Caki2 (cell line): ENCODE measurements around the gene TSPAN15. TPM values are rescaled to one million over a fixed set of nuclear protein-coding genes. Genes with fewer than 3 reads are reported as not detected.

Experiments
- DNase-seq: peaks from one replicate; pipeline ENCODE4 v3.0.0-alpha.2; 2015; ENCODE audit warnings: low read depth
- in situ Hi-C: cut with HindIII; loops from 2 replicates; pipeline ENCODE4 v1.10.0; 2016; ENCODE audit warnings: low sequenced_read_pairs, low pct_unique_long_range_greater_than_20kb, mixed read lengths
- total RNA-seq: library from RNA; depleted of rRNA; stranded (reverse); fragments of >200 nt; shearing (Covaris generic); gene quantifications from 2 replicates; pipeline ENCODE4 v1.2.3, GENCODE V29; 2014; ENCODE audit warnings: low replicate concordance

TSPAN15 gene
- total RNA-seq, 1 experiment from 2014 or later = 51.0 TPM

GRCh38 chr10:69492091-69492745 is 41.0 kb downstream of the TSPAN15 start:
- in situ Hi-C loops = no loop called here
- no peak for DNase-seq

DNA sequence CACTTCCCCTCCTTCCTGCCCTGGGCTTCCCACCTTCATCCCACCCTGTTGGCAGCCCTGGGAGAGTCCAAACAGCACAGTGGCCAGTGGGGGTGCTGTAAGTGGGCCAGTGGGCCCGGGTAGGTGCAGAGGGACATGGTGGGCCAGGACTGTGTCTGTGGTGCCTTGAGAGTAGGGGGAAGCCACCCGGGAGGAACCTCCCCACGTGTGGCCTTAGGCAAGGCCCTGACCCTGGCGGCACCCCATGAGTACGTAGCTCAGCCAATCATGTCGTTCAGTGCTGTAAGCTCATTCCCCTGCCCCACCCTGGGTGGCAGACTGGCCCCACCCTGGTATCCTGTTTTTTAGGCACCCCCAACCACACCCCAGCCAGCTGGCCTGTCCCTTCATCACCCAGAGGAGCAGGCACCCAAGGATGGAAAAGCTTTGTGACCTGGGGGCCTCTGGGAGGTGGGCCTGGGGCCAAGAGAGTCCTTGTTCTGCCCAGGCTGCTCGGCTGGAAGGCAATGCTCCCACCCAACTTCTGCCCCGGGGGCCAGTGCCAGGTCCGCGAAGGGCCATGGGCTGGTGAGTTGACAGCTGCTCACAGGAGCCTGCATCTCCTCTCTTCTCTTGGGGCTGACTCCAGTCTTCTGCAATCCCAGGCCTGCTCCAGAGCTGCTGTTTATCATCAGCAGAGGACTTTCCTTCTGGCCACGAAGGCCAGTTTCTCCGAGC is 41.6 kb downstream of the TSPAN15 start:
- in situ Hi-C loops = no loop called here
- no peak for DNase-seq

DNA sequence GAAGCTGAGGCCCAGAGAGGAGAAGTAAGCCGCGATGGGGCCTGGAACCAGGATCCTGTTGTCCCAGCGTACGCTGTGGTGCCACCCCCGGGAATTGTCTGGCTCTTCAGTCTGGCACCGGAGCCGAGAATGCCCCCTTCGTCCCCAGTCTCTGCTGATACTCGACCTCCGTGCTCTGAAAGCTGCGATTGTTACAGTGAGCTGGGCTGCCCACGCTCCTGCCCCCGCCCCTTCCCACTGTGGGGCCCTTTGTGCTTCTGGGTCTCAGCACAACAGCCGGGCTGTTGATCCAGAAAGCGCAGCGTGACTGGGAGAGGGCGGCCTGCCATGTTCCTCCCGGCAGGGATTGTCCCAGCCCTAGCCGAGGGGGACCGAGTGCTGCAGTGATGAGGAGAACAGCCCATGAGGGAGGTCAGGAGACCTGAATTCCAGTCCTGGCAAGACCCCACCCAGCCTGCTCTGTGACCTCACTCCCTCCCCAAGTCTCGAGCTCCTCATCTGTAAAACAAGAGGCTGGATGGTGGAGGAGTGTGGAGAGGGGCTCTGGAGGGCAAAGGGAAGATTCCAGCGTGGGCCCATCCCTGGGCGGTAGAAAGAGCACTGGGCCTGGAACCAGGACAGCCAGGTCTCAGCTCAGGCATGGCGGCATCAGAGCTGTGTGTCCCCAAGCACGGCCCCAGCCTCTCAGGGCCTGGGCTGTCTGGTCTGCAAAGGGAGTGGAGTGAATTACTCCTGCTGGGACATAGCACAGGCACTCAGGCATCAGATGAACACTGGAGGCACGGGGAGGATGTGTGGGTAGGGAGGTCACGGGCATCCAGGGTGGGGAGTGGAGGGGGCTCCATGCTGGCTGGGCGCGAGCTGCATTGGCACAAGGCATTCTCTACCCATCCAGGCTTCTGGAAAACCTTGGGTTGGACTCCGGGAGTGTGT is 43.6 kb downstream of the TSPAN15 start:
- in situ Hi-C loops = no loop called here

GRCh38 chr10:69495666-69496065 is 44.4 kb downstream of the TSPAN15 start:
- no peak for DNase-seq
- in situ Hi-C loops = no loop called here

More for the DNA sequence above, 43.6 kb downstream of the TSPAN15 start:
- no peak for DNase-seq

GRCh38 chr10:69496352-69497230 is 45.3 kb downstream of the TSPAN15 start:
- no peak for DNase-seq
- in situ Hi-C loops = no loop called here

- in situ Hi-C loops = no loop called here
- DNase-seq = no peak
Observed at GRCh38 chr10:69497231-69497561, 45.9 kb downstream of the TSPAN15 start.

DNA sequence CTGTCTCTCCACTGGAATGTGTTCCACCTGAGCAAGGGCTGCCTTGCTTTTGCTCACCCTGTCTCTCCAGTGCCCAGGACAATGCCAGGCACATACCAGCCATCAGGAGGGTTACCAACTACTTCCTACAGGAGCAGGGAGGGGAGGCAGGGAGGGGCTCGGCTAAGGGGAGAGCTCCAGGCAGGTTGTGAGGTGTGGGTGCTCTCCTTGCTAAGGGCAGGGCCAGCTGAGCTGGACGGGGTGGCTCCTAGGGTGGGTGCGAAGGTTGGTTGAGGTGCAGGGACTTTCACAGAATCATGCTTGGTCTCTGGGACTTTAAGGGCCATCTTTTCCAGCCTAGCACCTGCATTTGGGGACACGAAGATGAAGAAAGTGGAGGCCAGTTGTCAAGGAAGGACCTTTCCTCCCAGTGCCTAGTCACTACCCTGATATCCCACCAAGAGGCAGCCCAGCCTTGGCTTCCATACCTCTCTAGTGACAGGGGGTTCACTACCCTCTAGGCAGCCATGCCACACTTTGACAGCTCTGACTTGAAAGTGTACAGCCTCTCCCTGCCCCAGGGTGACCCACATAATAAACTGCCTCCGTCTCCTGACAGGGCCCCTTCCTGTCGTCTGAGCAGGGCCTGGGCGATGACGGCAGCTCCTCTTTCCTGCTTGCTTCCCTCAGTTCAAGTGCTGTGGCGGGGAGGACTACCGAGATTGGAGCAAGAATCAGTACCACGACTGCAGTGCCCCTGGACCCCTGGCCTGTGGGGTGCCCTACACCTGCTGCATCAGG is 46.5 kb downstream of the TSPAN15 start:
- DNase-seq = no peak
- in situ Hi-C loops = no loop called here

DNA sequence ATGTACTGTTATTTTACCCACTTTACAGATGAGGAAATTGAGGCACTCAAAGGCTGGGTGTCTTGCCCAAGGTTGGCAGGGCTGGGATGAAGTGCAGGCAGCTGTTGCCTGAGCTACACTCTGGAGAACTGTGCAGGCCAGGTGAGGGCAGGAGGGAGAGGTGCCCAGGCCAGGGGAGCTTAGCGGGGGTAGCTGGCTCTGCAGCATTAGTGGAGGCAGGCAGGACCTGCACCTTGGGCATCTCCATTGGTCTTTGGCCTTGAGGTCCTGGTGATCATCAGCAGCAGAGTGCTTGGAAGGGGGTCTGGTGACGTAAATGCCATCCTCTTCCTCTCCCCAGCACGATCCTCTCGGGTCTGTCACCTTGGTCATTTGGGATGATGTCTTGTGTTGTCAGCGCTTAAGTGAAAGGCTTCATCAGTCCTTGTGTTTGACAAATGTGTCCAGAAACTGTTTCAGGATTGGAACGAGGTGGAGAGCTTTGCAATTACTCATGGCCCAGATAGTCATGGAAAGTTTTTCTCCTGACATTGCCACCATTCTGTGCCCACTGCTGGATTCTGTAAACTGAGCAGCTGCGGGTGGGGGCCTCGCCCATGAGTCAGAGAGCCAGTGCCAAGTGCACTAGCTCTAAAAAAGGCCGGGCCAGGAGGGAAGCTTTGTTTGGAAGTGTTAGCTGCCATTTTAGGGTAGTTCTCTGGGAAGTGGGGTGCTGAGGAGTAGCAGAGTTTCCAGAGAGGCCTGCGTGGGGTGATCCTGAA is 47.6 kb downstream of the TSPAN15 start:
- in situ Hi-C loops = no loop called here
- no peak for DNase-seq

DNA sequence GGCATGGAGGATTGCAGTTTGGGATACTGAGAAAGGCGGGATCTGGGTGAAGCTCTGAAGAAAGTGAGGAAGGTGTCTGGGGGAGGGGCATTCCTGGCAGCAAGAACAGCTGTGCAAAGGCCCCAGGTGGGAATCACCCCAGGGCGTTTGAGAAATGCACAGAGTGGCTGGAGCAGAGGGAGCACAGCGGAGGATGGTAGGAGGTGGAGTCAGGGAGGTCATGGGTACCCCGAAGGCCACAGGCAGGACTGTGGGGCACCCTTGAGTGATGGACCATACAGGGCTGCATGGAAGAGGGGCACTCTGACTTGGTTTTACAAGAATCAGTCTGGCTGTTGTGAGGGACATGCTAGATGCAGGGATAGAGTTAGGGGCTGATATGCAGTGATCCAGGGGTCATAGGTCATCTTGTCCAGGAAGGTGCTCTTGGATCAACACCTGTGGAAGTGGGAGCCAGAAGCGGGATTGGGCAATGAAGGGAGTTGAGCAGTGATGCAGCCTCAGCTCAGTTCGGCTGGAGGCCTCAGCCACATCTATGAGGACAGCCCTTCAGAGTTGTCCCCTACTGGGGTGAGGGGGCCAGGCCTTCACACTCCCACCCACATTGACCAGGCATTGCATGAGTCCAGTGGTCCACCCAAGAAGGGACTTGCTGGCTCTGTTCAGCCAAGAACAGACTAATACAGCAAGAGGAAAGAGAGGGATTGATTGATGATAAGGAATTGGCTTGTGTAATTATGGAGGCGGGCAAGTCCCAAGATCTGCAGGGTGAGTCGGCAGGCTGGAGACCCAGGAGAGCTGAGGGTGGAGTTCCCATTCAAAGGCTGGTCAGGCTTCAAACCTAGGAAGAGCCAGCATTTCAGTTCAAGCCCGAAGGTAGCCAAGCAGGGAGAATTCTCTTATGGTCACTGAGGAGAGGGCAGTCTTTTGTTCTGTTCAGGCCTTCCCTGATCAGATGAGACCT is 48.7 kb downstream of the TSPAN15 start:
- DNase-seq = no peak
- in situ Hi-C loops = no loop called here

DNA sequence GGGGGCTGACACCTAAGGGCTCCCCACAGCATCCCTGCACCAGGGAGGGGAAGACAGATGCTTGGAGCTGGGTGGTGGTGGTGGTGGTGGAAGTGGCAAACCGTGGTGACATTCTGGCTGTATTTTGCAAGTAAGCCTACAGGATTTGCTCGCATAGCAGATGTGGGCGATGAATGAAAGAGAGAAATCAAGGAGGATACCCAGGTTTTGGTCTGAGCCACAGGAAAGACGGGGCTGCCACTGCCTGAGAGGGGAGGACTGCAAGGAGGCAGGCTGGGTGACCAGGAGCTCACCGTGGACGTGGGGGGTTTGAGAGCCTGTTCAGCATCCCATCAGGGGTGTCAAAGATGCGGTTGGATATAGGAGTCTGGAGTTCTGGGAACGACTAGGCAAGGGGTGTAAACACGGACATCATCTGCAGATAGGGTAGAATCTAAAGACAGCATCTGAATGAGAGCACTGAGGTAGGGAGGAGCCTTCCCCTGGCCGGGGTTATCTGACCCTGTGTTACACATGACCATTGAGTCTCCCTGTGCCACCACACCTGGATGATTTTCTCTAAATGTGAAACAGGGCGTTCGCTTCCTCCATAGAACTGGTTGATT is 49.7 kb downstream of the TSPAN15 start:
- in situ Hi-C loops = no loop called here
- DNase-seq = no peak

DNA sequence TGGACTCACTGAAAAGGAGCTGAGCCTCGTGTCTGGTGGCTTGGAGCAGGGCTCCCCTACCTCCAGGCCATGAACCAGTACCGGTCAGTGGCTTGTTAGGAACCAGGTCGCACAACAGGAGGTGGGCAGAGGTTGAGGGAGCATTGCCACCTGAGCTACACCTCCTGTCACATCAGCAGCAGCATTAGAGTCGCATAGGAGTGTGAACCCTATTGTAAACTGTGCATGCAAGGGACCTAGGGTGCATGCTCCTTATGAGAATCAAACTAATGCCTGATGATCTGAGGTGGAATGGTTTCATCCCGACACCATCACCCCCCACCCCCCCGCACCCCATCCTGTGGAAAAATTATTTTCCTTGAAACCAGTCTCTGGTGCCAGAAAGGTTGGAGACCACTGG is 50.4 kb downstream of the TSPAN15 start:
- DNase-seq = no peak
- in situ Hi-C loops = no loop called here

GRCh38 chr10:69502589-69502988 is 51.3 kb downstream of the TSPAN15 start:
- in situ Hi-C loops = no loop called here
- no peak for DNase-seq

DNA sequence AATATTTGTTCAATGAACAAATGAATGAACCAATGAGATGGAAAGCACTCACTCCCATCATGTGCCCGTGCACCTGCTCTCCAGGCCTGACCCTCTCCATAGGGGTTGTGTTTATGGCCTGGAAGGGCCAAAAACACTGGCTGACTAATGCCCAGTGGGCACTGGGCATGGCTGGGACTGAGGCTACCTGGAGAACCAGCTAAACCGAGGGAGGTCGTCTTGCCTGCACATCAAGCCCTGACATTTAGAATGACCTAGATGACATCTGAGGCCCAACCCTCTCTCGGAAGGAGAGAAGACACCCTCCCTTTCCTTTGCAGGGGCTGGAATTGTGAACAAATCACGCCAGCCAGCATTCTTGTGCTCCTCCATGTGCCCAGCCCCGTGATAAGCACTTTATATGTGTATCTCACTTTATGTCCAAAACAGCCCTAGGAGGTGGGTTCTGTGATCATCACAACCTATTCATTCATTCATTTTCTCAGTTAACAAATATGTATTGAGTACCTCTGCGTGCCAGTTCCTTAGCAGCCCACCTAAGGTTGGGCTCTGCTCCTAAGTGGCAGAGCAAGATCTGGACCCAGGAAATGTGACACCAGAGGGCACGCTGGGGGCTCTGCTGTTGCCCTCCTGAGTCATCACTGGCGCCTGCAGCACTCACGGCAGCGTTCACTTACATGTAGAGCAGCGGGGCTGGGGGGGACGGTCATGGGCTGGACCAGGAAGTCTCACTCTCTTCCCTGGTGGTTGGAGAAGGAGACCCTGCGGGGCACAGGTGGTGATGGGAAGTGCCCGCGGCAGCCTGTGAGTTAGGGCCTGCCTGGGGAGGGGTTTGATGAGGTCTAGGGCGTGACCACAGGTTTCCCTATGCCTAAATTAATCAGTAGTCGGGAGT is 52.0 kb downstream of the TSPAN15 start:
- in situ Hi-C loops = no loop called here
- no peak for DNase-seq

- DNase-seq = no peak
- in situ Hi-C loops = no loop called here
Observed at GRCh38 chr10:69503896-69504265, 52.6 kb downstream of the TSPAN15 start.
